HG03521 (cell line): ENCODE data around the gene HMGB1.

Experiments
- ATAC-seq: cut with Tn5 transposase; IDR thresholded peaks from one replicate; pipeline ENCODE4 v1.9.1; 2021; ENCODE audit warnings: mild to moderate bottlenecking, moderate library complexity; ENCODE audit not compliant: unreplicated experiment

HMGB1 gene

GRCh38 chr13:30465593-30466357, at the start of gene HMGB1:
Gene HMGB1, minus strand, starts transcription at chr13:30465936. Its CDS starts 2,256 bp downstream, at chr13:30463680.
- peak; percentile 76 for ATAC-seq

- ATAC-seq, result no peak
Measured at GRCh38 chr13:30510811-30511371, 45.2 kb upstream of the HMGB1 start.

GRCh38 chr13:30510091-30510490, 44.4 kb upstream of the HMGB1 start:
- ATAC-seq, result no peak

GRCh38 chr13:30509254-30510050, 43.7 kb upstream of the HMGB1 start:
- no peak for ATAC-seq

DNA sequence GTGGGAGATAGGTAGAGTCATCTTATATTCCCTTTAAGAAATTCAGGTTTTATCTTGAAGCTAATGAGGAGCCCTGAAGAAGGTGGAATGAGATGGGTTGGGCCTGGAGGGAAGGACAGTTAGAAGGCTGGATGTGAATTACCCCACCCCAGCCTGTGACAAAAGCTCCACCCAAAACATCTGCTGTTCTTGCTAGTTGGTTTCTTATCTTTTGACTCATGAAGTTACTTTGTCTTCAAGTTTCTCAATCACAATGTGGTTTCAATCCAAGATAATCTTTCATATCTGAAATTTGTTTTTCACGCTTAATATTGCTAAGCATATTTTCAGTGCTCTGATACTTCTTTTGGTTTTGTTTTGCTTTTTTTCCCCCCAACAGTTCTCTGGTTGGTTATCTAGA, 38.3 kb upstream of the HMGB1 start:
- ATAC-seq, result no peak

DNA sequence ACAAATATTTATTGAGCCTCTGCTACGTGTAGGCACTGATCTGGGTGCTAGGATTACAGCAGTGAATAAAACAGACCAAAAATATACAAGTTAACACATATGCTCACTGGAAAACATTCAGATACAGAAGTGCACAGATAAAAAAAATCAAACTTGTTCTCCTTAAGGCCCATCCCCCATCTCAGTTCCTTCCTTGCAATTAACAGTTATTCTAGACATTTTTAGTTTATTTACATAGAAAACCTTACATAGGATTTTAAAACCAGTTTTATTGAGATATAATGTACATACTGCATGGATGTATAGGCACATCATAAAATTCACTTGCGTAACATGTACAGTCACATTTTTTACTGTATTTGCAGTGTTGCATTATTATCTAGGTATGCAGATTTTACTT, 36.5 kb upstream of the HMGB1 start:
- no peak for ATAC-seq

- no peak for ATAC-seq
Measured at GRCh38 chr13:30499338-30499737, 33.6 kb upstream of the HMGB1 start.

DNA sequence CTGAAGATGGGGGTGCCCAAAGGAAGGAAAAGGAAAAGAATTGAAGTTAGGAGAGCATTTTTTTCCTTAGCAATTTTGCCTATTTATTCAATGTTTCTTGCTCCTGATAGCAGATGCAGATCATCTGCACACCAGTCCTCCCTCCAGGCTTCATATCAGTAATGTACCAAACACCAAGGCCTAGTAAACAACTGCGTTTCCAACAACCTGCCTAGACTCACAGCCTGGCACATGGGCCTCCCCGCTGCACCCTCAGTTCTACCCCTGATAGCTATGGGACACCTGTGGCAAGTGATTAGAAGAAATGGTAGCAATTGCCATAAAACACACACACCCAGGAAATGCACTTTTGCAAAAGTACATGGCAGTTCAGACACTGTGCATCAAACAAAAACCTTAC, 30.4 kb upstream of the HMGB1 start:
- ATAC-seq, result no peak

GRCh38 chr13:30495746-30496145, 30.0 kb upstream of the HMGB1 start:
- no peak for ATAC-seq

GRCh38 chr13:30493658-30494381, 28.1 kb upstream of the HMGB1 start:
- ATAC-seq, result no peak

DNA sequence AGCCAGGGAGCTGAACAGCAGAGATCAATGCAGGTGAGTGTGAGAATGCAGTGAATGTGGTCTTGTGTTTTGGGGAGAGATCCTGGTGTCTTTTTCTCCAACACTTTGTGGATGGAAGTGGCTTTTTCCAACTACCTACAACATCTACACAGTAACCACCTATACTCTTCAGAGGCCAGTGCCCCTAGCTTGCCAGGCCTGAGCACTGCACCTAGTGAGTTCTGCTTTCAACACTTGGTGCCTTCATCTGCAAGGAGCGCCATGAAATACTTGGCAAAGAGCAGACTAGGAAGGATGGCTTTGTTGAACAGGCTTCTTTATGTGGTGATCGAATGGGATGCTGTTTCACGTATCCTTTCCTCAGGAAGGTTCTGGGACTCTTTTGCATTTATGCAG, 21.3 kb upstream of the HMGB1 start:
- no peak for ATAC-seq

DNA sequence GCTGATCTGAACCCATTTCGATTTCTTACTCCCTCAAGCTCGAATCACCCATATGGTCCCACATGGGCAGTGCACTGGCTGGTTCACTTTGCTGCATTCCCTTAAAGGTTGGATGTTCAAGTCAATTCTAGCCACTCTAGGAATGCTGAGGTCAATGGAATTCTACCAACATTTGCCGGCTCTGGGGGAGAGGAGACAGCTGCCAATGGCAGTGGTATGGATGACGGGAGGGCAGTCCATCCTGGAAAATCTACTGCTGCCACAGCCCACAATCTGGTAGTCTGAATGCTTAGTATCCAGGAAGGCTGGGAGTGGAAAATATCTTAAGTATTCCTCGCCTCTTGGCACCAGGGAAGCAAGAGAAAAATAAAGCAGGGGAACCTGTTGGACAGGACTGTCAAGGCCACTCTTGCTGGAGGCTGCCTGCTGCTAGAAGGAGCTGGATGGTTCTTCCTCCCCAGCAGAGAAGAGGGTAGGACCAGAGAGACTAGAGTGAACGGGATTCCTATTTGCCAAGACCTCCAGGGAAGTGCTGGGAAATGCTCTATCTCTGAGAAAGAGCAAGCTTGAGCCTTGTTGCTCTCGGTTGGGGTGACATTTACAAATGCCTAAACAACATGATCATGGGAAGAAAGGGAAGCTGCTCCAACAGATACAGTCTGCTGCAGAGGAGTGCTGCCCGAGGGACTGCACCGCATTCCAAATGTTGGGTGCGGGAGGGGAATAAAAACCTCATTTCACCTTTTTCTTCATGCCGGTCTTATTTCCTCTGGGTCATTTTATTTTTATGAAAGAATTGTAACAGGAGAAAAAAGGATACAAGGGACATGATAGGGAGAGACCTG, 20.7 kb upstream of the HMGB1 start:
- no peak for ATAC-seq

- no peak for ATAC-seq
Measured at GRCh38 chr13:30481241-30481760, 15.6 kb upstream of the HMGB1 start.

DNA sequence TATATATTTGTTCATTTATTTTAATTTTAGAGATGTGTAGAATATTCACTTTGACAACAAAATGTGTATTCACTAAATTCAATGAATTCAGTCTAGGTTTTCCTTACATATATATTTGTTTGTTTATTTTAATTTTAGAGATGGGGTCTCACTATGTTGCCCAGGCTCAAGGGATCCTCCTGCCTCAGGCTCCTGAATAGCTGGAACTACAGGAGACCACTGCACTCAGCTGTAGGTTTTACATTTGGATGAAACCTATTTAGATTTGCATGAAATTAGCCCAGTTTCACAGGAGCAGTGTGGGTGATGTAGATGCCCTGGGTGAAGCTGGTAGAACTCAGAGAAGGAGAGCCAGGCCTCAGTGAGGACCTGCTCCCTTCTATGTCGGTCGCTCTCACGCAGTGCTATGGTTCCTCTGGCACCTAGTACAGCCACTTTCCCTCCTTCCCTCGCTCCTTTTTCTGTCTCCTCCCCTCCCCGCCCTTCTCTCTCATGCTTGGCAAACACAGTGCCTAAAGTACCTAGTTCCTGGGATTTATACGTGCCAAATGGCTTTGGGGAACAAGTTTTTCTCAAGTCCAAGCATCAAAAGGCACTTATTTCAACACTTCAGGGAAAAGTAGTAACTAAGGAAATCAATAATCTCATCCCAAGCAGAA, 14.7 kb upstream of the HMGB1 start:
- ATAC-seq, result no peak

GRCh38 chr13:30479883-30480219, 14.1 kb upstream of the HMGB1 start:
- ATAC-seq, result no peak

DNA sequence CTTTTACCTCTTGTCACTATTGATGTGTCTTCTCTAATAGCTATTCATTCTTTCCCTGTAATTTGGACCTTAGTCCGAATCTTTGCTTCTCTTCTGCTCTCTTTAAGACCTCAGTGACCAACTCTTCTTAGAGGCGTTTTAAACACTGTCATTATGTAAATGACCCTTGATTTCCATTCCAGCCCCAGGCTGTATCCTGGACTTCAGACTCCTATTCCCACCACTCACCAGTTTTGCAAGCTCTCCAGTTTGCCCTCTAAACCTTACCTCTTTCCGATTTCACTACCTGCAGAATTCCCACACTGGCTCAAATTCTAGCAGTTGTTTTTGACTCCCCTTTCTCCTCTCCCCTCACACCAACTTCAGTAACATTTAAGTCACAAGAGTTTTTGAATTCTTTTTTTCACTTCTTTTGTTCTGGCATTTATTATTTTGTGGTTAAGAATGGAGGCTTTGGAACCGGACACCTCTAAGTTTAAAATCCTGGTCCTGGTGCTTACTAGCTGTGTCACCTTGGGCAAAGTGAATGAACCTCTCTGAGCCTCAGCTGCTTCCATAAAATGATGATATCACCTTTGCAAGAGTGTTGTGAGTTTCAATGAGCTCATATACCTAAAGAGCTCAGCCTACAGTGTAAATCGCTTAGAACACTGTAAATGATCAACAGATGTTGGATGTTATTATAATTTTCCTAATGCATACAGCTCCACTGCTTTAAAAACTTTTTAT, 13.6 kb upstream of the HMGB1 start:
- no peak for ATAC-seq

GRCh38 chr13:30477346-30478195, 11.8 kb upstream of the HMGB1 start:
- peak; percentile 92 for ATAC-seq

- no peak for ATAC-seq
Measured at GRCh38 chr13:30473675-30474074, 7.9 kb upstream of the HMGB1 start.
